DMS153 treated with DMSO at 0.1 percent for 48 hours (cell line): ENCODE results near the gene UBALD2.
A peak's percentile ranks its signal among the peaks of the same experiment; 100 is the strongest.
"Not testable (repeated sequence)": the region's sequence is repeated elsewhere in the genome, so short reads cannot be mapped to it uniquely, and the experiment has no call there.

Experiments used
- DNase-seq: peaks from one replicate; lab custom pipeline; 2025; ENCODE audit not compliant: unreplicated experiment; lab: John Stamatoyannopoulos, UW

Gene UBALD2

GRCh38 chr17:76244721-76245120, 20.4 kb upstream of the UBALD2 start:
- DNase-seq, result not testable (repeated sequence)

DNA sequence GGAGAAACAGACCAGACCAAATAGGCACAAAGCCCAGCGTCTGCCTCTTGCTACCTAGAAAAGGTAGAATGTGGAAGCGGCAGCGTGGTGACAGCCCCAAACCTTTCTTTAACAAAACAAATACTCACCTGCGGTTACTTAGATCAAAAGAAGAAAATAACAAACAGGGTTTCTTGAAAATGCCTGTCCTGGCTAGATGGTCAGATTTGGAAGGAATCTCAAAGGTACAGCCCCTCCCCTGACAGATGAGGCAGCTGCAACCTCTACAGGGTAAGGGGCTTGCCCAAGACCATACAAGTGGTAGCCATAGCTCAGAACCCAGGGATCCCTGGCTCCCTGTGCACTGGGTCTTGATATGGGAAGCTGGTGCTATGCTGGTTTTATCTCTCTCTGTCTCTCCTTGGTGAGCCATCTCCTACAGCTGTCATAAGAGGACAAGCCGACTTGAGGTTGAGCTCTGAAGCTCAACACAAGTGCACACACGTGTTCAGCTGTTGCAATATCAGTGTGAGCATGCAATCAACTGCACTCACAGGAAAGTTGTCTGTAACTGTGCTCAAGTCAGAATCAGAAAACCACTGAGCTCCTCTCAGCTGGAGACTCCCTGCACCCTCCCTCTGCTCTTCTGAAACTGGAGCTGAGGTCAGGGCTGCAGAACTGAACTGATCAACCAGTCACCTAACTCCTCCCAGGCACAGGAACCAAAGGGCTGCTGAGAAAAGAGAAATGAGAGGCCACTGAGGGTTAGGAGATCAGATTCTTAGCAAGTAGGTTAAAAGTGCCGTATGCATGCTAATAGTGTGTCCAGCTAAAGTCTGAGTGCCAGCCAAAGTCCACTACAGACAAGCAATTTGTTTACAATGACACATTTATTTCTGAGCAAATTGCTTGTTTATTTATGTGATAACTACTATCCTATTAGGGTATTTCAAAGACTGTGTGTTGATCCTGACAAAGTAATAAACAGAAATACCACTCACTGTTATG, 18.8 kb upstream of the UBALD2 start:
- no peak for DNase-seq

DNA sequence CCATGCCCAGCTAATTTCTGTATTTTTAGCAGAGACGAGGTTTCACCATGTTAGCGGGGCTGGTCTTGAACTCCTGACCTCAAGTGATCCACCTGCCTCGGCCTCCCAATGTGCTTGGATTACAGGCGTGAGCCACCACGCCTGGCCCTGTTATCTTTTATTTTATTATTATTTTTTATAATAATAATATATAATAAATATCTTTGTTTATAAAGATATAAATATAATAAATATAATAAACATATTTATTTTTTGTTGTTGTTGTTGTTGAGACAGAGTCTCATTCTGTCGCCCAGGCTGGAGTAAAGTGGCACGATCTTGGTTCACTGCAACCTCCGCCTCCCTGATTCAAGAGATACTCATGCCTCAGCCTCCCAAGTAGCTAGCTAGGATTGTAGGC, 17.8 kb upstream of the UBALD2 start:
- no peak for DNase-seq

DNA sequence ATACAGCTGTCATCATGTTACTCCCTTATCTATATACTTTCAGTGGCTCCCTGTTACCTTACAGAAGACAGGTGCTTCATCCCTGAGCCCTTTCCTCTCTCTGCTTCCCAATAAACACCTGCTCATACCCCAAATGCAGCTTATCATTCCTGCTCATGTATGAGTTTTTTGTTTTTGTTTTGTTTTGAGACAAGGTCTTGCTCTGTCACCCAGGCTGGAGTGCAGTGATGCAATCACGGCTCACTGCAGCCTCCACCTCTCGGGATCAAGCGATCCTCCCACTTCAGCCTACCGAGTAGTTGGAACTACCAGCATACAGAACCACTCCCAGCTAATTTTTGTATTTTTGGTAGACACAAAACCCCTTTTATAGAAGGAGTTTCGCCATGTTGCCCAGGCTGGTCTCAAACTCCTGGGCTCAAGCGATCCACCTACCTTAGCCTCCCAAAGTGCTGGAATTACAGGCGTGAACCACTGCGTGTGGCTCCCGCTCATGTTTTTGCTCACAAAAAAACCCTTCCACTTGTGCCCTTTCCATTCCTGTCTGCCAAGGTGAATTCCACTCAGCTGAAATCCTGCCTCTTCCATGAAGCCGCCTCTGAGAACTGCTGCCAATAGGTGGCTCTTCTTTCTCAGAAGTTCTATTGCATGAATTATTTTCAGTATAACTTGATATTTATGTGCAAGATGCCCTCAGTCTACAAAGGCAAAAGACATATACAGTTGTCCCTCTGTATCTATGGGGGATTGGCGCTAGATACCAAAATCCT, 16.9 kb upstream of the UBALD2 start:
- no peak for DNase-seq

- no peak for DNase-seq
These were observed 15.0 kb upstream of the UBALD2 start for GRCh38 chr17:76250141-76250540.

GRCh38 chr17:76251478-76252039, 13.6 kb upstream of the UBALD2 start:
- DNase-seq, result no peak

- DNase-seq, result no peak
These were observed 12.9 kb upstream of the UBALD2 start for GRCh38 chr17:76252040-76252954.

DNA sequence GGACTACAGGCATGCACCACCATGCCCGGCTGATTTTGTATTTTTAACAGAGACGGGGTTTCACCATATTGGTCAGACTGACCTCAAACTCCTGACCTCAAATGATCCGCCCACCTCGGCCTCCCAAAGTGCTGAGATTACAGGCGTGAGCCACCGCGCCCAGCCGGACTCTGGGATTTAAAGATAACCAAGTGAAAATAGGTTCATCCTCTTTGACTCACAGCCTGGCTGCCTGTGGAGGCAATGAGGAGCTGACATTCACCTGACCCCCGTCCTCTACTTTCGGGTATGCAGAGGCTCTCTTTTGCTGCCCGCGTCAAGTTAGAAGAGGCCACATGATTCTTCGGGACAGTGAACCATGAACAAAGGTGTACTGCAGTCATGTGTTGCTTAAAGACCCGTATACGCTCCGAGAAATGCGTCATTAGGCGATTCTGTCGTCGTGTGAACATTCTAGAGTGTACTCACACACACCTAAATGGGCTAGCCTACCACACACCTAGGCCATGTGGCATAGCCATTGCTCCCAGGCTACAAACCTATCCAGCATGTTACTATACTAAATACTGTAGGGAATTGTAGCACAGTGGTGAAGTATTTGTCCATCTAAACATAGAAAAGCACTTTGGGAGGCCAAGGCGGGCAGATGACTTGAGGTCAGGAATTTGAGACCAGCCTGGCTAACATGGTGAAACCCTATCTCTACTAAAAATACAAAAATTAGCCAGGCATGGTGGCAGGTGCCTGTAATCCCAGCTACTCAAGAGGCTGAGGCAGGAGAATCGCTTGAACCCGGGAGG, 12.0 kb upstream of the UBALD2 start:
- DNase-seq, result not testable (repeated sequence)

DNA sequence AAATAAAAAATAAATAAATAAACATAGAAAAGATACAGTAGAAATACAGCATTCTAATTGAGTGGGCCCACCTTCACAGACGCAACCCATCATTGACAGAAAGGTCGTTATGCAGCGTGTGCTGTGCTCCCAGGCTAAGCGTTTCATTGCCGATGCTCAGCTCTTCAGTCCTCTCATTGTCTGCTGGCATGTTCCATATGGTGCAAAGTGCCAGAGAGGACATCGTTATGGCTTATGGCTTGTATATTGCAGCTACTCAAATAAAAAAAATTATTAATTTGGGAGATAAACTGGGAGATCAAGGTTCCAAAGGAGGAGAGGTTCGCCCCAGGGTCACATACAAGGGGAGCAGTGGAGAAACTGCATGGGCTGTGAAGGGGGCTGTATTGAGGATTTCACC, 11.3 kb upstream of the UBALD2 start:
- no peak for DNase-seq

DNA sequence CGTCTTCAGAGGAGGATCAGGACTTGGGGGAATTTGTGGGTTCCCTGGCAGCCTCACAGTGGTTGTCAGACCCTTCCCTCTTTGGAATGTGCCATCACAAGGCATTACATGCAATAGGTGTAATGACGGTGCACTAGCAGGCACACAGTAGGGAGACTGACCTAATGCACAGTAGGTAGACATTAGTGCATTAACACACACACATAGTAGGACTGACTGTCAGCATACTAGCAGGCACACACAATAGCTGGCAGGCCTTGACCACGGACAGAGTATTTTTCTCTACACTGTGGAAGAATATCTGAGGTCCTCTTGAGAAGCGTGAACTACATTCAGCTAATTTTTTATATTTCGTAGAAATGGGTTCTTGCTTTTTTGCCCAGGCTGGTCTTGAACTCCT, 10.9 kb upstream of the UBALD2 start:
- DNase-seq, result no peak

- DNase-seq, result no peak
These were observed 9.2 kb upstream of the UBALD2 start for GRCh38 chr17:76255801-76256429.

DNA sequence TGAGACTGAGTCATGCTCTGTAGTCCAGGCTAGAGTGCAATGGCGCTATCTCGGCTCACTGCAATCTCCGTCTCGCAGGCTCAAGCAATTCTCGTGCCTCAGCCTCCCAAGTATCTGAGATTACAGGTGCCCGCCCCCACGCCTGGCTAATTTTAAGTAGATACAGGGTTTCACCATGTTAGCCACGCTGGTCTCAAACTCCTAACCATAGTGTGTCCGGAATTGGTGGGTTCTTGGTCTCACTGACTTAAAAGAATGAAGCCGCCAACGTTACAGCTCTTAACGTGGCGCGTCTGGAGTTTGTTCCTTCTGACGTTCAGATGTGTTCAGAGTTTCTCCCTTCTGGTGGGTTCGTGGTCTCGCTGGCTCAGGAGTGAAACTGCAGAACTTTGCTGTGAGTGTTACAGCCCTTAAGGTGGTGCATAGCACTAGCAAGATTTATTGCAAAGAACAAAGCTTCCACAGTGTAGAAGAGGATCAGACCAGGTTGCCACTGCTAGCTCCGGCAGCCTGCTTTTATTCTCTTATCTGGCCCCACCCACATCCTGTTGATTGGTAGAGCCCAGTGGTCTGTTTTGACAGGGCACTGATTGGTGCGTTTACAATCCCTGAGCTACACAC, 8.6 kb upstream of the UBALD2 start:
- not testable (repeated sequence) for DNase-seq

DNA sequence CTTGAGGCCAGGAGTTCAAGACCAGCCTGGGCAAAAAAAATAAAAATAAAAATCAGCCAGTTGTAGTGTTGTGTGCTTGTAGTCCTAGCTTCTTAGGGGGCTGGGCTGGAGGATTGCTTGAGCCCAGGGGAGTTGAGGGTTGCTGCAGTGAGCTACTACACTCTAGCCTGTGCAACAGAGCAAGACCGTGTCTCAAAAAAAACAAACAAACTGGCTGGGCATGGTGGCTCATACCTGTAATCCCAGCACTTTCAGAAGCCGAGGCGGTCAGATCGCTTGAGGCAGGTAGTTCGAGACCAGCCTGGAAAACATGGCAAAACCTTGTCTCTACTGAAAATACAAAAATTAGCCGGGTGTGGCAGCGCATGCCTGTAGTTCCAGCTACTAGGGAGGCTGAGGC, 4.9 kb upstream of the UBALD2 start:
- DNase-seq, result no peak

DNA sequence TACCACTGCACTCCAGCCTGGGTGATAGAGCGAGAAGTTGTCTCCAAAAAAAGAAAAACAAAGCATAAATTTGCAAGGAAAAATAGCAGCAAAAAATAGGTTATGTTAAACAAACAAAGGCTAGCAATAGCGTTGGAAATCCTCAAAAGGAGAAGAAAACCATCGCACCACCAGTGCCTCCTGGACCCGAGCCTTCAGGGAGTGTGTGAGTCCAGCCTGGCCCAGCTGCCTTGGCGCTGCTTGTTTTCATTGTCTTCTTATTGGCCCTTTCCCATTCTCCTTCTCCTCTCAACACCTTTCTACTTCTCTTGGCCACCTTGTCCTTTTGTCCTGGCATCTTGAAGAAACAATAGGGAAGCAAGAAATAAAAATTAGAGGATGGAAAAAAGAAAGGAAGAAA, 4.5 kb upstream of the UBALD2 start:
- no peak for DNase-seq

DNA sequence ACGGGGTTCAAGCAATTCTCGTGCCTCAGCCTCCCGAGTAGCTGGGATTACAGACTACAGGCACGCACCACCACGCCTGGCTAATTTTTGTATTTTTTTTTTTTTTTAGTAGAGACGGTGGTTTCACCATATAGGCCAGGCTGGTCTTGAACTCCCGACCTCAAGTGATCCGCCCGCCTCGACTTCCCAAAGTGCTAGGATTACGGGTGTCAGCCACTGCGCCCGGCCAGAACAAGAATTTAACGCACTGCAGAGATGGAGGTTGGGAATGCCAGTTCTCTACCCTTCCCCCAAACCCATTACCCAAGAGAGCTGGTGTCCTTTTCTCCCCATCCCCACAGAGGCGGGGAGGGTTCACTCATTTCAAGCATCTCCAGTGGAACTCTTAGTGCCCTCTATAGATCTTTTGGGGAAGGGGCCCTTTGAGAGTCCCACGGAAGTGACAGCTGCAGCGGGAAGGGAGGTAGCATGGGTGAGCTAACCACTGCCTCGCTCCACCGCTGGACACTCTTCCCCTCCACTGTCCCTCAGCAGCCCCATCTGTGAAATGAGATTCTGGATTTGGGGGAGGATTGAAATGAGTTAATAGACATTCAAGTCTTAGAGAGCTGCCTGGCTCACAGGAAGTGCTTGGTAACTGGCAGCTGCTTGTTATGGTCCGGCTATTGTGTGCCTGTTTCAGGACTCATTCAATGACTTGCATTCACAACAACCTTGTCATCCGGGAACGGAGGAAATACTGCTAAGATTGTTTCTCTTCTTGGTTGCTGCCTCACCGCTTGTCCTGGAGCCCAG, 3.5 kb upstream of the UBALD2 start:
- DNase-seq, result peak; percentile 72

- DNase-seq, result peak; percentile 70
These were observed 2.3 kb upstream of the UBALD2 start for GRCh38 chr17:76262732-76263344.

DNA sequence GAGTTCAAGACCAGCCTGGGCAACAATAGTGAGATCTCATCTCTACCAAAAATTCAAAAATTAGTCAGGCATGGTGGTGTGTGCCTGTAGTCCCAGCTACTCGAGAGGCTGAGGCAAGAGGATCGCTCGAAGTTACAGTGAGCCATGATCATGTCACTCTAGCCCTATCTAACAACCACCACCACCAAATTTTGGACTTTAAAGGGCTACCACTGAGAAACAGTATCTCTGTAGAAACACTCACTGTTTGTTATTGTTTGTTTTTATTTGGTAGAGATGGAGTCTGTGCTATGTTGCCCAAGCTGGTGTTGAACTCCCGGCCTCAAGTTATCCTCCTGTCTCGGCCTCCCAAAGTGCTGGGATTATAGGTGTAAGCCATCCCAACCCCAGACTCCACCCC, 1.3 kb upstream of the UBALD2 start:
- no peak for DNase-seq

GRCh38 chr17:76264425-76264754, 758 bp upstream of the UBALD2 start:
- DNase-seq, result no peak
